PC-3 (cell line): ENCODE measurements around the gene CYP4F2. TPM values are rescaled to one million over a fixed set of nuclear protein-coding genes. Genes with fewer than 3 reads are reported as not detected.

Experiments
- ATAC-seq: fragments of 200-7000 bp; cut with Tn5 transposase; 2 replicates; pipeline ENCODE4 v1.9.1; 2020; ENCODE audit warnings: mild to moderate bottlenecking, moderate library complexity
- BruUV-seq: library from RNA; stranded (reverse); fragments of 400-500 nt; replicated peaks from 2 replicates; lab custom pipeline; 2021; lab: Mats Ljungman, UMichigan
- CTCF ChIA-PET: fragments of 300-600 bp; sonication (Branson Sonifier 250); formaldehyde crosslinking; loops from one replicate; lab custom pipeline; 2022; ENCODE audit warnings: antibody characterized with exemption; lab: Charles Lee
- POLR2A ChIA-PET: fragments of 300-600 bp; sonication (Branson Sonifier 250); formaldehyde crosslinking; loops from one replicate; lab custom pipeline; 2022; ENCODE audit warnings: antibody characterized with exemption; ENCODE audit not compliant: unreplicated experiment; lab: Charles Lee
- DNase-seq: peaks from one replicate; pipeline ENCODE4 v3.0.0-alpha.2; 2015
- H2AFZ ChIP-seq: fragments of 300-600 bp; sonication (generic); 2 replicates; pipeline ENCODE4 v1.6.0; 2016; ENCODE audit warnings: antibody characterized with exemption, low read length
- H3F3A ChIP-seq: fragments of 300-600 bp; sonication (generic); one replicate; pipeline ENCODE4 v1.6.0; 2017; ENCODE audit warnings: antibody characterized with exemption, low read length, control low read depth, mild to moderate bottlenecking; ENCODE audit not compliant: unreplicated experiment
- H3K27ac ChIP-seq: fragments of 300-600 bp; sonication (generic); 2 replicates; pipeline ENCODE4 v1.5.1; 2016; ENCODE audit warnings: mild to moderate bottlenecking, low read length
- H3K27me3 ChIP-seq: fragments of 300-600 bp; sonication (generic); 2 replicates; pipeline ENCODE4 v1.6.1; 2016; ENCODE audit warnings: low read length, mixed read lengths
- H3K36me3 ChIP-seq: fragments of 300-600 bp; sonication (generic); 2 replicates; pipeline ENCODE4 v1.6.1; 2016; ENCODE audit warnings: low read depth, mixed run types, low read length, mixed read lengths
- H3K4me1 ChIP-seq: fragments of 300-600 bp; sonication (generic); 2 replicates; pipeline ENCODE4 v1.5.1; 2016; ENCODE audit warnings: low read length; ENCODE audit not compliant: insufficient read depth
- H3K4me2 ChIP-seq: fragments of 300-600 bp; sonication (generic); 2 replicates; pipeline ENCODE4 v1.6.0; 2016; ENCODE audit warnings: low read length
- H3K4me3 ChIP-seq: fragments of 300-600 bp; sonication (generic); 2 replicates; pipeline ENCODE4 v1.5.1; 2016; ENCODE audit warnings: mild to moderate bottlenecking, low read length, mixed read lengths
- H3K79me2 ChIP-seq: fragments of 300-600 bp; sonication (generic); 2 replicates; pipeline ENCODE4 v1.6.1; 2017; ENCODE audit warnings: low read length, mixed read lengths
- H3K9ac ChIP-seq: fragments of 300-600 bp; sonication (generic); 2 replicates; pipeline ENCODE4 v1.6.0; 2016; ENCODE audit warnings: mild to moderate bottlenecking, low read length
- H3K9me2 ChIP-seq: fragments of 300-600 bp; sonication (generic); replicated peaks from 2 replicates; pipeline ENCODE4 v1.6.1; 2016; ENCODE audit warnings: mixed run types, low read length, mixed read lengths
- H3K9me3 ChIP-seq: fragments of 300-600 bp; sonication (generic); 2 replicates; pipeline ENCODE4 v1.6.1; 2016; ENCODE audit warnings: low read length, mixed read lengths
- H4K20me1 ChIP-seq: fragments of 300-600 bp; sonication (generic); 2 replicates; pipeline ENCODE4 v1.6.1; 2016; ENCODE audit warnings: low read length, mixed read lengths
- CTCF ChIP-seq: fragments of 300-600 bp; sonication (generic); conservative IDR thresholded peaks from 2 replicates; pipeline ENCODE4 v1.5.1; 2017; ENCODE audit warnings: antibody characterized with exemption, low read depth, mild to moderate bottlenecking, low read length
- EZH2 ChIP-seq: fragments of 300-600 bp; sonication (generic); IDR thresholded peaks from one replicate; pipeline ENCODE4 v1.6.1; 2017; ENCODE audit warnings: antibody characterized with exemption, mild to moderate bottlenecking, low read length; ENCODE audit not compliant: unreplicated experiment
- EZH2phosphoT487 ChIP-seq: fragments of 300-600 bp; sonication (generic); IDR thresholded peaks from 2 replicates; pipeline ENCODE4 v1.6.1; 2018; ENCODE audit warnings: mild to moderate bottlenecking, antibody characterized with exemption, low read length, borderline replicate concordance
- intact Hi-C: fragments of 100-400 bp; cut with micrococcal nuclease; formaldehyde crosslinking; loops from 2 replicates; pipeline ENCODE4 v1.9.0; 2023
- total RNA-seq: library from RNA; depleted of rRNA; stranded (reverse); fragments of >200 nt; gene quantifications from 2 replicates; pipeline ENCODE4 v1.2.3, GENCODE V29; 2014

The CYP4F2 gene
- total RNA-seq, 1 experiment from 2014 or later: not detected

DNA sequence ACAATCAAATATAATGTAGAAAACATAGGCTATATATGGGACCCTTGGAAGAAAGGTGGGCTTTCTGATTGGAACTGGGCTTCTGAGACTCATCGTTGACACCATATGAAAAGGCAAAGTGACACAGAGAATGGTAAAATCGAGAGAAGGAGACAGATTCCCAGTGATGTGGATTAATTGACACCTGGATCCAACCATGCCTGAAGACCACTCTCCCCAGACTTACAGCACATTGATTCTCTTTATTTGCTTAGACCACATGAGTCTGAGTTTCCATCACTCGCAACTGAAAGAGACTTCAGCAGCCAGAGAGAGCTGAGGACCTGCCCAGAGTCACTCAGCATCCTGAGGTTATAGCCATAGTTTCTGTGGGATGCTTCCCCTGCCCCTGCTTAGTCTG, 30.4 kb upstream of the CYP4F2 start:
- H3K36me3 ChIP-seq: no peaks in the 10 kb centered on the region
- H3K4me3 ChIP-seq: no peak overlapping the region
- DNase-seq (no peak), ATAC-seq (no peak)
- ChIA-PET CTCF (no interaction called here), POLR2A (no interaction called here)
- H3F3A ChIP-seq: no peaks in the 10 kb centered on the region
- H4K20me1 ChIP-seq: no peaks in the 10 kb centered on the region
- no peaks in the 10 kb centered on the region for H3K79me2 ChIP-seq
- H3K4me1 ChIP-seq: no peaks in the 10 kb centered on the region
- BruUV-seq: no TSS peak
- H3K9ac ChIP-seq: no peak overlapping the region
- H2AFZ ChIP-seq: no peak overlapping the region
- peaks cover 18% of the 10 kb centered on the region for H3K27me3 ChIP-seq
- H3K27ac ChIP-seq: no peak overlapping the region
- H3K9me2 ChIP-seq: no peaks in the 10 kb centered on the region
- H3K4me2 ChIP-seq: no peak overlapping the region
- H3K9me3 ChIP-seq: no peaks in the 10 kb centered on the region
- TF ChIP-seq EZH2phosphoT487 (no peak), EZH2 (no peak), CTCF (no peak)
- intact Hi-C loops: no loop called here

- no peak for ATAC-seq
- intact Hi-C loops: no loop called here
- no peak overlapping the region for H3K9ac ChIP-seq
- no TSS peak for BruUV-seq
- no peaks in the 10 kb centered on the region for H3F3A ChIP-seq
- H3K36me3 ChIP-seq: no peaks in the 10 kb centered on the region
- H4K20me1 ChIP-seq: no peaks in the 10 kb centered on the region
- TF ChIP-seq CTCF (no peak), EZH2phosphoT487 (no peak), EZH2 (no peak)
- DNase-seq: no peak
- no peaks in the 10 kb centered on the region for H3K4me1 ChIP-seq
- no peak overlapping the region for H3K27ac ChIP-seq
- ChIA-PET POLR2A (no interaction called here), CTCF (no interaction called here)
- H3K79me2 ChIP-seq: no peaks in the 10 kb centered on the region
- no peak overlapping the region for H2AFZ ChIP-seq
- H3K9me3 ChIP-seq: no peaks in the 10 kb centered on the region
- peaks cover 20% of the 10 kb centered on the region for H3K27me3 ChIP-seq
- no peak overlapping the region for H3K4me3 ChIP-seq
- no peaks in the 10 kb centered on the region for H3K9me2 ChIP-seq
- no peak overlapping the region for H3K4me2 ChIP-seq
Observed at GRCh38 chr19:15926484-15926883, 28.6 kb upstream of the CYP4F2 start.

DNA sequence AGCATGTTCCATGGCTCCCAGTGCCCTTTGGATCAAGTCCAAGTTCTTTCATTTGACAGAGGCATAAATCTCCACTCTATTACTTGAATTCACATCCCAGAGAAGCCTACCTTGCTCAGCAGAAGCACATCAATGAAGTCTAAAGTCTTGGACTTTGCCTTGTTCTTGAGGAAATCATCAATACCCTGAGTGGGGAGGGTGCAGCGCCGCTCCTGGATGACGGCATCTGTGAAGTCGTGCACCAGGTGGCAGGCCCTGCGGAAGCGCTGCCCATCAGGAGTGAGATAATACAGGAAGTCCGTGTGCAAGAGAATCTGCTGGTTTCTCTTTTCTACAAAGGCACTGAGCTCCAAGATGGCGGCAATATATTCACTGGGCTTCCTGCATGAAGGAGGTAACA, 25.8 kb upstream of the CYP4F2 start:
- Histone ChIP-seq H3F3A (no peaks in the 10 kb centered on the region), H4K20me1 (no peaks in the 10 kb centered on the region), H3K79me2 (no peaks in the 10 kb centered on the region), H3K9me2 (no peaks in the 10 kb centered on the region), H3K27ac (no peak overlapping the region), H3K9ac (no peak overlapping the region), H2AFZ (no peak overlapping the region), H3K27me3 (peaks cover 27% of the 10 kb centered on the region), H3K4me2 (no peak overlapping the region), H3K4me1 (no peaks in the 10 kb centered on the region), H3K4me3 (no peak overlapping the region), H3K9me3 (no peaks in the 10 kb centered on the region), H3K36me3 (no peaks in the 10 kb centered on the region)
- intact Hi-C loops: no loop called here
- ChIA-PET CTCF (no interaction called here), POLR2A (no interaction called here)
- no TSS peak for BruUV-seq
- TF ChIP-seq CTCF: no peak
- TF ChIP-seq EZH2: no peak
- TF ChIP-seq EZH2phosphoT487: no peak
- no peak for DNase-seq
- ATAC-seq: no peak
